Natural killer cell treated with Interleukin-12 subunit alpha and Interleukin-12 subunit beta and Interleukin-15 and Interleukin-18, amount 100 ng/mL, for 72 hours (primary cell): ENCODE measurements around the gene FMO2. TPM values are rescaled to one million over a fixed set of nuclear protein-coding genes. Genes with fewer than 3 reads are reported as not detected.

Experiments used
- ATAC-seq, 2 donors: fragments of 150-1000 bp; cut with Tn5 transposase in 1 of 2; sonication (Bioruptor Pico), chemical (Tn5 transposase) in 1 of 2; 2 replicates each; pipeline ENCODE4 v1.10.0; 2021
- DNase-seq: peaks from one replicate; pipeline ENCODE4 v3.0.0; 2022; ENCODE audit warnings: low spot score
- H3K27ac Mint-ChIP-seq, 2 donors: 1 replicate in 1 of 2; 2 replicates in 1 of 2; pipeline ENCODE4 v1.8.0; 2022; ENCODE audit warnings: mixed read lengths in 2 of 2, mild to moderate bottlenecking in 1 of 2, moderate library complexity in 1 of 2
- H3K27me3 Mint-ChIP-seq, 2 donors: 1 replicate in 1 of 2; 2 replicates in 1 of 2; pipeline ENCODE4 v1.8.0; 2022; ENCODE audit warnings: mixed read lengths in 2 of 2
- H3K36me3 Mint-ChIP-seq: one replicate; pipeline ENCODE4 v1.8.0; 2022; ENCODE audit warnings: mixed read lengths
- H3K4me1 Mint-ChIP-seq, 2 donors: 1 replicate in 1 of 2; 2 replicates in 1 of 2; pipeline ENCODE4 v1.8.0; 2022; ENCODE audit warnings: low read depth in 2 of 2, mixed read lengths in 2 of 2, mild to moderate bottlenecking in 1 of 2
- H3K4me3 Mint-ChIP-seq: one replicate; pipeline ENCODE4 v1.8.0; 2022; ENCODE audit warnings: mixed read lengths
- H3K9me3 Mint-ChIP-seq: 2 replicates; pipeline ENCODE4 v1.8.0; 2022; ENCODE audit warnings: mixed read lengths
- total RNA-seq, 2 donors: library from RNA; stranded (reverse); gene quantifications; one replicate each; pipeline ENCODE4 v1.2.3, GENCODE V29; 2022

FMO2 gene
- total RNA-seq, 2 donors from 2014 or later, result not detected

GRCh38 chr1:171159148-171159547, 26.0 kb upstream of the FMO2 start:
- no peak overlapping the region for H3K27ac Mint-ChIP-seq
- peaks cover 7% of the 10 kb centered on the region in 2 donors for H3K27me3 Mint-ChIP-seq
- no peaks in the 10 kb centered on the region for H3K36me3 Mint-ChIP-seq
- peaks cover 7% of the 10 kb centered on the region for H3K9me3 Mint-ChIP-seq
- H3K4me3 Mint-ChIP-seq, result no peak overlapping the region
- no peaks in the 10 kb centered on the region for H3K4me1 Mint-ChIP-seq
- no peak for ATAC-seq
- no peak for DNase-seq

DNA sequence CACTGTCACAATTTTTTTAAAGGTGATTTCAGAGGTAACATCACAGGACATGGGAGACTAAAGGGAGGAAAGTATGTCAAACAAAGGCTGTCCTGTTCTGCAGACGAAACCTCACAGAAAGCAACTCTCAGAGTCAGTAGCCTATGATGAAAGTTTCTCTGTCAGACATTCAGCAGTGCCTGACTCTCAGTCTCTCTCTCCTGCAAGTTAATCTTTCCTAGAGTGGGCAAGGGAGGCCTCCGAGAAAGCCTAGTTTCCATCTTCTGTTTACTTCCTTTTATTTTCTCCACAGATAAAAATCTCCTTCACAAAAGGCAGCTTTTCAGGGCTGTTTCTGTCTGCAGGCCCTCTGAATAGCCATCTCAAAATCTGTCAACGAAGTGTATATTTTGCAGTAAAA, 24.9 kb upstream of the FMO2 start:
- Mint-ChIP-seq H3K4me1 (no peaks in the 10 kb centered on the region), H3K9me3 (peaks cover 7% of the 10 kb centered on the region), H3K36me3 (no peaks in the 10 kb centered on the region), H3K4me3 (no peak overlapping the region), H3K27ac (no peak overlapping the region), H3K27me3 (peaks cover 7% of the 10 kb centered on the region in 2 donors)
- DNase-seq (no peak), ATAC-seq (no peak)

- Mint-ChIP-seq H3K4me1 (no peaks in the 10 kb centered on the region), H3K27me3 (peaks cover 7% of the 10 kb centered on the region in 2 donors), H3K27ac (no peak overlapping the region), H3K4me3 (no peak overlapping the region), H3K9me3 (peaks cover 7% of the 10 kb centered on the region), H3K36me3 (no peaks in the 10 kb centered on the region)
- DNase-seq (no peak), ATAC-seq (no peak)
Measured at GRCh38 chr1:171160639-171161354, 24.3 kb upstream of the FMO2 start.

- peaks cover 7% of the 10 kb centered on the region in 2 donors for H3K27me3 Mint-ChIP-seq
- ATAC-seq, result no peak
- no peaks in the 10 kb centered on the region for H3K4me1 Mint-ChIP-seq
- H3K9me3 Mint-ChIP-seq, result peaks cover 7% of the 10 kb centered on the region
- no peaks in the 10 kb centered on the region for H3K36me3 Mint-ChIP-seq
- no peak for DNase-seq
- H3K27ac Mint-ChIP-seq, result no peak overlapping the region
- no peak overlapping the region for H3K4me3 Mint-ChIP-seq
Measured at GRCh38 chr1:171161431-171161830, 23.7 kb upstream of the FMO2 start.

DNA sequence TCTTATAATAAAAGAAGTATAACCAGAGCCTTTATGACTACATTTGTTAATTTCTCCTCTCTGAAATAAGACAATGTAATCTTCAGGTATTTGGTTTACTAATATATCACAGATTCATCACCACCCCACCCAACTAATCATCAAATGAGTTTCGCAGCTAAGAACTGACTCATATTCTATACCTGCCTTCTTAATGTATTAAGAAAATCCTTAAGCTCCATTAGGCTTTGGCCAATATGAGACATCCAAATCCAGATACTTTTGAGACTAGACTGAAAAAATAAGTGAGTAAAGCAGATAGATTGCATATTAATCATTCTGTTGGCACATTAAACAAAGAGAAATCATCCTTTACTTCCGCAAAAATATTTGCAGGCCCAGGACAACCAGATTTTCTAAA, 18.7 kb upstream of the FMO2 start:
- no peaks in the 10 kb centered on the region for H3K36me3 Mint-ChIP-seq
- H3K27me3 Mint-ChIP-seq, result peaks cover 11 to 29% of the 10 kb centered on the region in 2 donors
- DNase-seq (no peak), ATAC-seq (no peak)
- no peaks in the 10 kb centered on the region for H3K4me1 Mint-ChIP-seq
- no peak overlapping the region for H3K4me3 Mint-ChIP-seq
- H3K9me3 Mint-ChIP-seq, result peaks cover 3% of the 10 kb centered on the region
- H3K27ac Mint-ChIP-seq, result no peak overlapping the region

- Mint-ChIP-seq H3K4me1 (no peaks in the 10 kb centered on the region), H3K27ac (no peak overlapping the region), H3K36me3 (no peaks in the 10 kb centered on the region), H3K4me3 (no peak overlapping the region), H3K9me3 (peaks cover 3% of the 10 kb centered on the region), H3K27me3 (peaks cover 10 to 29% of the 10 kb centered on the region in 2 donors)
- ATAC-seq (no peak), DNase-seq (no peak)
Measured at GRCh38 chr1:171167785-171168184, 17.3 kb upstream of the FMO2 start.

- Mint-ChIP-seq H3K27ac (no peak overlapping the region), H3K4me3 (no peak overlapping the region), H3K9me3 (peaks cover 3% of the 10 kb centered on the region), H3K4me1 (no peaks in the 10 kb centered on the region), H3K27me3 (peaks cover 21 to 57% of the 10 kb centered on the region in 2 donors), H3K36me3 (no peaks in the 10 kb centered on the region)
- ATAC-seq (no peak), DNase-seq (no peak)
Measured at GRCh38 chr1:171172471-171172870, 12.6 kb upstream of the FMO2 start.

- Mint-ChIP-seq H3K27me3 (peaks cover 21 to 59% of the 10 kb centered on the region in 2 donors), H3K9me3 (peaks cover 3% of the 10 kb centered on the region), H3K36me3 (no peaks in the 10 kb centered on the region), H3K4me3 (no peak overlapping the region), H3K4me1 (no peaks in the 10 kb centered on the region), H3K27ac (no peak overlapping the region)
- ATAC-seq (no peak), DNase-seq (no peak)
Measured at GRCh38 chr1:171173069-171173468, 12.0 kb upstream of the FMO2 start.

DNA sequence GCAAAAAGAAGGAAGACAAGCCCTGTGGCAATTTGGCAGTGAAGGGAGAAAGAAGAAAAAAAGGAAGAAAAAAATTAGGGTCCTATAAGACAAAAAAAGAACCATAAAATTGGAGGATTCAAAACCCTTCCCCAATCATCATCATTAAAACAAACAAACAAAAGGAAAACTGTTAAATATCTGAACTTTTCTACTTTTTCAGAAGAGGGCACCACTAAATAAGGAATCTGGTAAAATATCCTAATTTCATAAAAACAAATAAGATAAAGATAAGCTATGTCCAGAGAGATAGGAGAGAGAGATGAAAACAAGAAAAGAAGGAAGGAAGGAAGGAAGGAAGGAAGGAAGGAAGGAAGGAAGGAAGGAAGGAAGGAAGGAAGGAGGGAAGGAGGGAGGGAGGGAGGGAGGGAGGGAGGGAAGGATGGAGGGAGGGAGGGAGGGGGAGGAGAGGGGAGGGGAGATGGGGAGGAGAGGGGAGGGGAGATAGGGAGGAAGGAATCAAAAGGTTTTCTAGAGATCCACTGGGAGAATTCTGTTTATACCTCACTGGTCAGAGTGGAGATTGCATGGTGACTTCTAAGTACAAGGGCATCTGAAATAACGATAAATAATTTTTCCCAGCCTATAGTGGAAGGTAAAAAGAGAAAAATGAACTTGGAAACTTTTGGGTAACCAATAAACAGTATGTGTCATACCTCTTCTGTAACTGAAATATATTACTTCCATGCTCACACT, 10.4 kb upstream of the FMO2 start:
- no peak for DNase-seq
- peaks cover 15 to 42% of the 10 kb centered on the region in 2 donors for H3K27me3 Mint-ChIP-seq
- no peak overlapping the region for H3K27ac Mint-ChIP-seq
- H3K9me3 Mint-ChIP-seq, result no peaks in the 10 kb centered on the region
- no peak for ATAC-seq
- no peaks in the 10 kb centered on the region for H3K36me3 Mint-ChIP-seq
- H3K4me1 Mint-ChIP-seq, result no peaks in the 10 kb centered on the region
- no peak overlapping the region for H3K4me3 Mint-ChIP-seq

DNA sequence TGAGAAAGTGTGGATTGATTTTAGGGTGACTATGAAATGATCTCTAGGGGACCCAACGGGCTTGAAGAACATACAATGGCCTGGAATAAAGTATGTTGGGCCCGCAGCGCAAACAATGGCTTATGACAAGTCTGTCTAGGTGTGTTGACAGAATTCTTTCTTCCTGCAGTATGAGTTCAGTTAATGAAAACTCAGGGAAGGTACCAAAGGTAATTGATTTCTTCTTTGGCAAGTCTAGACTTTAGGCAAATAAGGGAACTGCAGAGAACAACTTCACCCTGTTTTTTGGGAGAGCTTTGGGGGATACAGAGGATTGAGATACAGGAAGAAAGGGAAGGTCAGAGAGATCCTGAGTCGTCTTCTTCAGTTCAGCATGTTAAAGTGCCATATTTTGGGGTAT, 7.8 kb upstream of the FMO2 start:
- no peak overlapping the region for H3K27ac Mint-ChIP-seq
- no peaks in the 10 kb centered on the region for H3K36me3 Mint-ChIP-seq
- no peaks in the 10 kb centered on the region for H3K4me1 Mint-ChIP-seq
- ATAC-seq (no peak), DNase-seq (no peak)
- H3K4me3 Mint-ChIP-seq, result no peak overlapping the region
- no peaks in the 10 kb centered on the region for H3K9me3 Mint-ChIP-seq
- H3K27me3 Mint-ChIP-seq, result peaks cover 11 to 44% of the 10 kb centered on the region in 2 donors

DNA sequence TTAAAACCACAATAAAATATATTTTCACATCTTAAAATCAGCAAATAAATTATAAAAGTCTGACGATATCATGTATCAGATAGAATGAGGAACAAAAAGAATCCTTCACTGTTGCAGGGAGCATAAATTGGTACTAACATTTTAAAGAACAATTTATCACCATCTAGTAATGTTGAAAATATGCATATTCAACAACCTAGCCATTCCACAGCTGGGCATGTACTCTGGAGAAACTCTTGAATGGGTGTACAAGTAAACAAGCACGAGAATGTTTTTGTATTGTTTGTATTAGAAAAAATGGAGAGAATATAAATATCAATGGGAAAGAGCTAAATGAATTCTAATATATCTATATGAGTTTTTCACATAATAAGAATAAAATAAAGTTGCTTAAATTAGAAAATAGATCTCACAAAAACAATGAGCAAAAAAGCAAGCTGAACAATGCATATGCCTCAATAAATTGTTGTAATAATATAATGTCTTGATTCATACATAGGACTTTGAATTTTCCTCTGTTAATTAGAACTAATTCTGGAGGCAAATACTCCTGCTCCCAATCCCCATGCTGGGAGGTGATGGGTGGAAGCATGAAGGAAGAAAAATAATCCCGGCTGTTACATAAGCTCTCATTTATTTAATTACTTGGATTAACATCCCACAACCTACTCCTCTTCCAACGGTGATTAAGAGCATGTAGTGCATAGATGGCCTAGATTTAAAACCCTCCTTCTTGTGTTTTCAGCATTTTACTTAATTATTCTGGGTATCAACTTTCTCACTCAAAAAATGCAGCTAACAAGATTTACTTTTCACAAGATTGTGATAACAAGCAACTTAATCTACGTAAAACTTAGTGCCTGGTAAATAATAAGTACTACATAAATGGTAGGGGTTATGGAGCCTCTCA, 5.5 kb upstream of the FMO2 start:
- Mint-ChIP-seq H3K4me1 (no peaks in the 10 kb centered on the region), H3K27ac (no peak overlapping the region), H3K27me3 (peaks cover 8 to 38% of the 10 kb centered on the region in 2 donors), H3K9me3 (no peaks in the 10 kb centered on the region), H3K4me3 (no peak overlapping the region), H3K36me3 (no peaks in the 10 kb centered on the region)
- ATAC-seq, result no peak
- DNase-seq, result no peak

DNA sequence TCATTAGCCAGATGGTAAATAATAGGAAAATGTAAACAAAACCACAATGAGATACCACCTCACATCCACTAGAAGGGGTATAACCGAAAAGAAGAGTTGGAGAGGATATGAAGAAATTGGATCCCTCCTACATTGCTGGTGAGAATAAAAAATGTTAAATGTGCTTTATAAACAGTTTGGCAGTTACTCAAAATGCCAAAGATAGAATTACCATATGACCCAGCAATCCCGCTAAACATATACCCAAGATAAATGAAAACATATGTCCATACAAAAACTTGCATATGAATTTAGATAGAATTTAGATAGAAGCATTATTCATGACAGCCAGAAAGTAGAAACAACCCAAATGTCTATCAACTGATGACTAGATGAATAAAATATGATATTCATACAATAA, 4.4 kb upstream of the FMO2 start:
- H3K27me3 Mint-ChIP-seq, result peaks cover 10 to 39% of the 10 kb centered on the region in 2 donors
- H3K4me1 Mint-ChIP-seq, result no peaks in the 10 kb centered on the region
- DNase-seq (no peak), ATAC-seq (no peak)
- no peaks in the 10 kb centered on the region for H3K36me3 Mint-ChIP-seq
- H3K4me3 Mint-ChIP-seq, result no peak overlapping the region
- H3K9me3 Mint-ChIP-seq, result no peaks in the 10 kb centered on the region
- no peak overlapping the region for H3K27ac Mint-ChIP-seq

DNA sequence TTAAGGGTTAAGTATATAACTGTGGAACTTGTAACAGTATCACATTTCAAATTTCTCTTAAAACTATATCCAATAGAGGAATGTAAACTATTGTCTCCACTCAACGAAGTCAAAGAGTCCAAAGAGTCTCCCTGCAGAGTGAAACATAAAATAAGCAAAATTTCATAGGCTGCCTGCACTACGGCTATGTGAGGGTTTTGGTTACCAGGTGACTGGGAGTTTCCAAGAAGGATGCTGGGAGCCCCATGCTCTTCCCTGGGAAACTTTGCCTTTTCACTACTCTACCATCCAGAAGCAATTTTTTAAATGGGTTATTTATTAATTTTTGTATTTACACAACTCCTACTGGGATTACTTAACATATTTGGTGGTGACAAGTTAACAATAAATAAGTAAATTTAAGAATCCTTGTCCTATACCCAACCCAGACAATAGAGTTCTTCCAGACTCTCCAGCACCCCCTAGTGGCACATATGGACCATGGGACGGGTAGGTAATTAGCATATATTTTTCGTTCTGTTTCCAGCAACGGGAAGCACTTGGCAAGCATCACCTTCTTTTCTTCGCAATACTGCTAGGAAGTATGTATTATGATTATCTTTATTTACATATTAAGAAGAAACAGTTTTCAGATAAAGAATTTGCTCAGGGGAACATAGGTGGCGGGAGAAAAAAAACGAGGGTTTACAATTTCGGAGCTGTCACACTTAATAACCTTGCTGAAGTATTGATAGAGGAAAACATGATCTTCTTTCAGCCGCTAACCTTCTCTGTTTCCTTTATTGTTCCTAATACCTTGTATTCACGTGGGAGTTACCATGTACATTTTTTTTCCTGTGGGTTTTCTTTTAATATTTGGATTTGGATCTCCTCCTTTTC, 3.5 kb downstream of the FMO2 start:
- H3K36me3 Mint-ChIP-seq, result no peaks in the 10 kb centered on the region
- ATAC-seq (no peak), DNase-seq (no peak)
- peaks cover 6 to 16% of the 10 kb centered on the region in 2 donors for H3K27me3 Mint-ChIP-seq
- H3K27ac Mint-ChIP-seq, result no peak overlapping the region
- H3K4me1 Mint-ChIP-seq, result no peaks in the 10 kb centered on the region
- no peaks in the 10 kb centered on the region for H3K9me3 Mint-ChIP-seq
- no peak overlapping the region for H3K4me3 Mint-ChIP-seq
